GM18951 (cell line): ENCODE measurements around the gene CTSW.
"Not testable (repeated sequence)": the region's sequence is repeated elsewhere in the genome, so short reads cannot be mapped to it uniquely, and the experiment has no call there.

ENCODE experiments used
- POLR2A ChIP-seq: IDR thresholded peaks from 4 replicates; pipeline ENCODE4 v1.6.1; 2011; ENCODE audit warnings: mild to moderate bottlenecking; ENCODE audit not compliant: insufficient read length, insufficient read depth; ENCODE audit errors: extremely low read depth
- in situ Hi-C: fragments of 300-500 bp; cut with MboI; formaldehyde crosslinking; loops from one replicate; pipeline ENCODE4 v1.12.0; 2022; ENCODE audit warnings: low sequenced_read_pairs, mixed read lengths, inconsistent platforms; ENCODE audit not compliant: unreplicated experiment

Gene CTSW, protein sequence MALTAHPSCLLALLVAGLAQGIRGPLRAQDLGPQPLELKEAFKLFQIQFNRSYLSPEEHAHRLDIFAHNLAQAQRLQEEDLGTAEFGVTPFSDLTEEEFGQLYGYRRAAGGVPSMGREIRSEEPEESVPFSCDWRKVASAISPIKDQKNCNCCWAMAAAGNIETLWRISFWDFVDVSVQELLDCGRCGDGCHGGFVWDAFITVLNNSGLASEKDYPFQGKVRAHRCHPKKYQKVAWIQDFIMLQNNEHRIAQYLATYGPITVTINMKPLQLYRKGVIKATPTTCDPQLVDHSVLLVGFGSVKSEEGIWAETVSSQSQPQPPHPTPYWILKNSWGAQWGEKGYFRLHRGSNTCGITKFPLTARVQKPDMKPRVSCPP

DNA sequence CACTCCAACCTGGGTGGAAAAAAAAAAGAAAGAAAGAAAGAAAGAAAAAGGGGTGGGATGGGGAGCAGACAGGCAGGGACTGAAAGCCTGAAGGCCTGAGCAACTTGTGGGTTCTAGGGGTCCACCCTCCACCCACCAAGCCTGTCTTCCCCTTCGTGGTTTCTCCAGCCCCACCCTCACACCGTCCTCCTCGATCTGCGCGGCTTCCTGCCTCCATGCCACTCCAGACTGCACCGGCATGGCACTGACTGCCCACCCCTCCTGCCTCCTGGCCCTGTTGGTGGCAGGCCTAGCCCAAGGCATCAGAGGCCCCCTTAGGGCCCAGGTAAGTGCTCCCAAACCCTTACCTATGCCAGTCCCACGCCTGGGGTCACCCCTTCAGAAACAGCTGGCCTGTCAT is at the start of gene CTSW:
TSS of gene CTSW (plus strand) at position 221 of the 400 bp plus-strand sequence. CDS start at position 239, 18 bp downstream.
- in situ Hi-C loops, result loop anchor here (5.0 kb wide), 1 partner anchor 108 kb away; no protein-coding TSS in a partner anchor

DNA sequence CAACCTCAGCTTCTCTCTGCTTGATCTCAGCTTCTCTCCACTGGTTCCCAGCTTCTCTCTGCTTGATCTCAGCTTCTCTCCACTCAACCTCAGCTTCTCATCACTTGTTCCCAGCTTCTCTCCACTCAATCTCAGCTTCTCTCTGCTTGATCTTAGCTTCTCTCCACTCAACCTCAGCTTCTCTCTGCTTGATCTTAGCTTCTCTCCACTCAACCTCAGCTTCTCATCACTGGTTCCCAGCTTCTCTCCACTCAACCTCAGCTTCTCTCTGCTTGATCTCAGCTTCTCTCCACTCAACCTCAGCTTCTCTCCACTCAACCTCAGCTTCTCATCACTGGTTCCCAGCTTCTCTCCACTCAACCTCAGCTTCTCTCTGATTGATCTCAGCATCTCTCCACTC is 47.4 kb upstream of the CTSW start:
- in situ Hi-C loops, result not testable (repeated sequence)

More for the DNA sequence above, at the start of gene CTSW:
- no peak for TF ChIP-seq POLR2A

DNA sequence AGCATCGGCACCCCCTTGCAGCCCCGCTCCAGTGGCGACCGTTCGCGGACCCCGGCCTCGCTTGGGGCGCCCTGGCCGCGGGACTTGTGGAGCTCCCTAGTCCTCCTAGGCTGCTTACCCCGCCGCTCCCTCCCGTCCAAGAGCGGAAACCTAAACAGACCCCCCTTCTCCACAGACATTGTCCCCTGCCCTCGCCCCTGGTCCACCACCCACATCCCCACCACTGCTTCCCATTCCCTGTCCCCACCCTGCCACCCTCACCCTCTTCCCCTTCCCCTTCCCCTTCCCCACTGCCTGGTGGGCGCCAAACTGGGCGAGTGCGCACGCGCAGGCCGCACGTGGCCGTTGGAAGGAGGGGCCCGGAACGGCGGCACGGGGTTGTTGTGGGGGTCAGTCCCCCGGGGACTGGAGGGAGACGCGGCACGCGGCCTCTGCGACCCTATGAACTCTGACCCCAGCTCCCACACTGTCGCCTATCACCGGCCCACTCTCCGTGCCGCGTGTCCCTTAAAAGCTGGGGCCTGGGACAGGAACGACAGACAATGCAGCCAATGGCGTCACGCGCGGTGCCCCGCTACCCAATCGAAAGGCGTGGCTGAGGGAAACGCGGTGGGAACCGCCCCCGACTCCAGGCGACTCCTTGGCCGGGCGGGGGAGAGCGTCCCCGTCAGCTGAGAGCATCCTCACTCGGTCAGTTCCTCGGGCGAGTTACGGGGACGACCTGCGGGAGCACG is 46.2 kb upstream of the CTSW start, which contains the start of gene SNX32:
TSS of gene SNX32 (plus strand) at position 667 of the 734 bp plus-strand sequence. CDS start 103 bp downstream, outside the sequence.
- in situ Hi-C loops, result no loop called here
- TF ChIP-seq POLR2A, result peak; percentile 36

- in situ Hi-C loops, result no loop called here
- TF ChIP-seq POLR2A, result no peak
Observed at GRCh38 chr11:65834202-65834601, 45.4 kb upstream of the CTSW start.

DNA sequence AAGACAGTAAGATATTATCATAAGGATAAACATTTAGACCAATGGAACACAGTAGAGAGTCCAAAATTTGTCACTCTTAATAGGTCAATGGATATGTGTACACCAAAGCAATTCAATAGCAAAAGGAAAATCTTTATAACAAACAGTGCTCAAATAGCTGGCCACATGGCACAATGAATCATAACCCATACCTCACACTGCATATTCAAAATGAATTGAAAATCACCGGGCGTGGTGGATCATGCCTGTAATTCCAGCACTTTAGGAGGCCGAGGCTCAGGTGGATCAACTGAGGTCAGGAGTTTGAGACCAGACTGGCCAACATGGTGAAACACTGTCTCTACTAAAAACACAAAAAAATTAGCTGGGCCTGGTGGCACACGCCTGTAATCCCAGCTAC is 37.5 kb upstream of the CTSW start:
- no peak for TF ChIP-seq POLR2A
- in situ Hi-C loops, result no loop called here

- no peak for TF ChIP-seq POLR2A
- in situ Hi-C loops, result no loop called here
Observed at GRCh38 chr11:65843811-65844210, 35.8 kb upstream of the CTSW start.

DNA sequence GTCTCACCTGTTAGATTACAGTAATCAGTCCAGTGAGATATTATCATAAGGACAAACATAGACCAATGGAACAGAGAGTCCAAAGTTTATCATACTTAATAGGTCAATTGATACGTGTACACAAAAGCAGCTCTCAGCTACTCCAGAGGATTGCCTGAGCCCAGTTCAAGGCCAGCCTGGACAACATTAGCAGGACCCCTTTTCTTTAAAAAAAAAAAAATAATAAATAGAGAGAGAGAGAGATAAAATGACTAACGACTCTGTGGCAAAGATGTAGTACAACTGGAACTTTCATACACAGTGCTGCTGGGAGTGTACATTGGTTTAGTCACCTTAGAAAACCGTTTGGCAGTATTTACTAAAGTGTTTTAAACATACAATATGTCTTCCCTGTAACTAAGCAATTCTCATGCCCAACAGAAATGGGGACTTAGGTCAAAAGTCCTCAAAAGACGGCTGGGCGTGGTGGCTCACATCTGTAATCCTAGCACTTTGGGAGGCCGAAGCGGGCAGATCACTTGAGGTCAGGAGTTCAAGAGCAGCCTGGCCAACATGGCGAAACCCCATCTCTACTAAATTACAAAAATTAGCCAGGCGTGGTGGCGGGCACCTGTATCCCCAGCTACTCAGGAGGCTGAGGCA is 35.3 kb upstream of the CTSW start:
- no peak for TF ChIP-seq POLR2A
- in situ Hi-C loops, result no loop called here

- in situ Hi-C loops, result no loop called here
- TF ChIP-seq POLR2A, result no peak
Observed at GRCh38 chr11:65847746-65848145, 31.9 kb upstream of the CTSW start.

GRCh38 chr11:65848693-65849092 is 30.9 kb upstream of the CTSW start:
- in situ Hi-C loops, result not testable (repeated sequence)

- TF ChIP-seq POLR2A, result no peak
- in situ Hi-C loops, result no loop called here
Observed at GRCh38 chr11:65849366-65849765, 30.3 kb upstream of the CTSW start.

GRCh38 chr11:65849771-65850216 is 29.8 kb upstream of the CTSW start:
- in situ Hi-C loops, result no loop called here
- no peak for TF ChIP-seq POLR2A

- in situ Hi-C loops, result no loop called here
- TF ChIP-seq POLR2A, result peak; percentile 9
Observed at GRCh38 chr11:65850217-65851082, 29.2 kb upstream of the CTSW start.
